Mucosa of descending colon (tissue), 3 donors: Measurements from ENCODE around the gene KLRK1. TPM values are rescaled to one million over a fixed set of nuclear protein-coding genes. Genes with fewer than 3 reads are reported as not detected.
A peak's percentile ranks its signal among the peaks of the same experiment; 100 is the strongest.
"Not testable (repeated sequence)": the region's sequence is repeated elsewhere in the genome, so short reads cannot be mapped to it uniquely, and the experiment has no call there.

Source experiments
- ATAC-seq: fragments of 200-7000 bp; cut with Tn5 transposase; one replicate; pipeline ENCODE4 v1.9.1; 2020; ENCODE audit warnings: mild to moderate bottlenecking, moderate library complexity
- DNase-seq, 3 donors: peaks; one replicate each; pipeline ENCODE4 v3.0.0-alpha.2; 2020
- H3K36me3 ChIP-seq: fragments of 200-600 bp; one replicate; pipeline ENCODE4 v1.8.0; 2021; ENCODE audit warnings: low read depth, mild to moderate bottlenecking
- H3K4me1 ChIP-seq: fragments of 200-600 bp; one replicate; pipeline ENCODE4 v1.8.0; 2021; ENCODE audit warnings: low read depth, mild to moderate bottlenecking
- H3K4me3 ChIP-seq: fragments of 200-600 bp; one replicate; pipeline ENCODE4 v1.8.0; 2021; ENCODE audit warnings: mild to moderate bottlenecking
- H3K9me3 ChIP-seq: fragments of 200-600 bp; one replicate; pipeline ENCODE4 v1.8.0; 2021; ENCODE audit warnings: mild to moderate bottlenecking
- CTCF ChIP-seq: fragments of 200-600 bp; IDR thresholded peaks from one replicate; pipeline ENCODE4 v1.8.0; 2022; ENCODE audit warnings: antibody characterized with exemption, mild to moderate bottlenecking
- intact Hi-C, 2 donors: fragments of 100-400 bp; cut with DNase I in 1 of 2; cut with micrococcal nuclease in 1 of 2; formaldehyde crosslinking; loops; one replicate each; pipeline versions ENCODE4 v1.11.0 to v1.11.1; 2022; cut with DNase I, micrococcal nuclease
- total RNA-seq, 3 donors: library from RNA; stranded (reverse); fragmentation: NEBNext Ultra II Directional in 2 of 3; extraction: Animal tissue kit (Norgen Biotek cat#: 25700) in 2 of 3; gene quantifications; one replicate each; pipeline versions ENCODE4 v1.2.1 to v1.2.4, GENCODE V29; 2021 to 2023
- donor health status: DM: no; HTN: no; CAD: no; lungs with moderate emphysema.
- donor health status: DM: no; HTN: no; CAD: no.
- donor health status: DM: no; HTN: yes; CAD: no.

KLRK1 gene
- total RNA-seq, 3 donors from 2014 or later = 3.9 to 4.5 (median 4.4) TPM

DNA sequence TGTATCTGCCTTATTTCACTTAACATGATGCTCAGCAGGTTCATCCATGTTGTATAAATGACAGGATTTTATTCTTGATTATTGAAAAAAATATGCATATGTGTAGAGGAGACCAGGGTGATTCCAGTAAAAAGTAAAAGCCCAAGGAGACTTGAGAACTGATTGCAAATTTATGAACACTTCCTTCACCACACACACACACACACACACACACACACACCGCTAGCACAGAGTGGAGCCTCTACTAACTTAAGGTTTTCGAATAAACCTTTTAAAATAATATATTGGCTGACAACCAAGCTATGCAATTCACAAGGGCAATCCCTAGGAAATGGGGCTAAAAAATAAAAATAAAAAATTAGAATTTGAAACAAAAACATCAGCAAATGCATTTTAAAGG is 8.3 kb upstream of the KLRK1 start:
- Histone ChIP-seq H3K4me3 (no peak overlapping the region), H3K4me1 (peaks cover 15% of the 10 kb centered on the region), H3K36me3 (no peaks in the 10 kb centered on the region), H3K9me3 (no peaks in the 10 kb centered on the region)
- ATAC-seq (no peak), DNase-seq (no peak)
- TF ChIP-seq CTCF = no peak
- intact Hi-C loops = no loop called here

DNA sequence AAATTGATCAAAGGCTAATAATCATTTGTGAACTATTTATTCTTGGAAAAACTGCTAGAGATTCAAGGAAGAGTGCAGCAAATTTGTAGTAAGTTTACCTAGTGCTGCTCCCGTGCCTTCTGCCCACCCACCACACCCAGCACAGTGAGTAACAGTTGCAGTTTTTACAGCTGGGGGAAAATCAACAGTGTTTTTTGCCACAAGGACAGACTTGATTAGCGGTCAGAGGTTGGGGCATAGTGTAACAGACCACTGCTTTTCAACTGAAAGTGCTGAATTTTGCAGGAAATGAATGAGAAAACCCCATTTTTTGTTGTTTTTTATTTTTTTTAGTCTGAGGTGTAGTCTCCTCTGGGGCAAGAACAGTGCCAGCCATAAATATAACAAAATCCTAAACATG is 7.5 kb upstream of the KLRK1 start:
- DNase-seq = no peak
- peaks cover 15% of the 10 kb centered on the region for H3K4me1 ChIP-seq
- intact Hi-C loops = no loop called here
- no peak for TF ChIP-seq CTCF
- H3K9me3 ChIP-seq = no peaks in the 10 kb centered on the region
- ATAC-seq = peak; percentile 47
- H3K36me3 ChIP-seq = no peaks in the 10 kb centered on the region
- no peak overlapping the region for H3K4me3 ChIP-seq

DNA sequence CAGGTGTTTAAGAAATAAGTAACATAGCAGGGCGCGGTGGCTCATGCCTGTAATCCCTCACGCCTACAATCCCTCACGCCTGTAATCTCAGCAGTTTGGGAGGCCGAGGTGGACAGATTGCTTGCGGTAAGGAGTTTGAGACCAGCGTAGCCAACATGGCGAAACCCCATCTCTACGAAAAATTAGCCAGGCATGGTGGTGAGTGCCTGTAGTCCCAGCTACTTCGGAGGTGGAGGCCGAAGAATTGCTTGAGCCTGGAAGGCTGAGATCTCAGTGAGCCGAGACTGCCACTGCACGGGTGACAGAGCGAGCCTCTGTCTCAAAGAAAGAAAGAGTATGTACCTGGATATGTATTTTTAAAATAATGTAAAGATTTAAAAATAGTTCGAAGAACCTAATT is 6.3 kb upstream of the KLRK1 start:
- H3K9me3 ChIP-seq, H3K36me3 ChIP-seq, ATAC-seq, DNase-seq, intact Hi-C loops, H3K4me3 ChIP-seq: not testable (repeated sequence)
- peaks cover 15% of the 10 kb centered on the region for H3K4me1 ChIP-seq

DNA sequence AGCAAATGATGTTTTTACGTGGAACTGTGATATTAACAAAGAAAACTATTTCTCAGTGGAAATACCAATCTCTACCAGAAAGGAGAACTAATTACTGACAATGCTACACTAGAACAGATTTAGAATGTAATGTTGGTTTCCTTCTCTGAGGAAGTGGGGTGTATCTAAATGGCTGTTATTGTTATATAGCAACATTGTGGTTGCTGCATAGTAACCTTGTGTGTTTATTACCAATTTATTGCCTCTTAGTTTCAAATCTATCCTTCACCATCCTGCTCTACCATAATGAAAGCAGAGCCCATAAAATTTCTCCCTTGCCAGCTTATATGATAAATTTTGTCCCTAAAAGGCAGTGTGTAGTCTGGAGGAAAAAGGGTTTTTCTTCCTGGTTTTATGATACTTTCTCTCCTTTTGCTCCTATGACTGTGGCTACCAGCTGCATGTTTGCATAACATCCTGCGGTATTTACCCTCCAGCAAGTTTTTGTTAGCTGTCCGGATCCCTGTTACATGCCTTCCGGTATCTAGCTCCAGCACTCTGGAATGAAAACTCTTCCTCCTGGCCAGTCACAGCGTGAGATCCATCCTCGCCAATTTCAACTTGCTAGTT is 5.7 kb upstream of the KLRK1 start:
- no peak overlapping the region for H3K4me3 ChIP-seq
- peaks cover 15% of the 10 kb centered on the region for H3K4me1 ChIP-seq
- no peaks in the 10 kb centered on the region for H3K36me3 ChIP-seq
- TF ChIP-seq CTCF = no peak
- ATAC-seq (peak; percentile 92), DNase-seq (peak in 1 of 3 donors; percentile 53)
- intact Hi-C loops = no loop called here
- H3K9me3 ChIP-seq = no peaks in the 10 kb centered on the region

DNA sequence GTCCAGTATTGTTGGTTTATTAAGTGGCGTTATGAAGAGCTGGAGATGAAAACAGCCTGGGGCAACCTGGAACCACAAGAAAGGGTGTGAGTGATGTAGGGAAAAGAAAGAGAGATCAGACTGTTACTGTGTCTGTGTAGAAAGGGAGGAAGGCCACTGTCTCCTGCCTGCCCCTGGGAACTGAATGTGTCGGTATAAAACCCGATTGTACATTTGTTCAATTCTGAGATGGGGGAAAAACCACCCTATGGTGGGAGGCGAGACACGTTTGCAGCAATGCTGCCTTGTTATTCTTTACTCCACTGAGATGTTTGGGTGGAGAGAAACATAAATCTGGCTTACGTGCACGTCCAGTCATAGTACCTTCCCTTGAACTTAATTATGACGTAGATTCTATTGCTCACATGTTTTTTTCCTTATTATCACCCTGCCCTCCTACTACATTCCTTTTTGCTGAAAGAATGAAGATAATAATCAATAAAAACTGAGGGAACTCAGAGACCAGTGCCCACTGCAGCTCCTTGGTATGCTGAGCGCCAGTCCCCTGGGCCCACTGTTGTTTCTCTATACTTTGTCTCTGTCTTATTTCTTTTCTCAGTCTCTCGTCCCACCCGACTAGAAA is 4.8 kb upstream of the KLRK1 start:
- H3K4me1 ChIP-seq = peaks cover 15% of the 10 kb centered on the region
- H3K9me3 ChIP-seq, H3K4me3 ChIP-seq, H3K36me3 ChIP-seq, DNase-seq, ATAC-seq, intact Hi-C loops: not testable (repeated sequence)

GRCh38 chr12:10393291-10393690 is 3.5 kb upstream of the KLRK1 start:
- no peak for TF ChIP-seq CTCF
- no peak for ATAC-seq
- peaks cover 15% of the 10 kb centered on the region for H3K4me1 ChIP-seq
- no peak overlapping the region for H3K4me3 ChIP-seq
- no peaks in the 10 kb centered on the region for H3K9me3 ChIP-seq
- no peaks in the 10 kb centered on the region for H3K36me3 ChIP-seq
- DNase-seq = no peak
- intact Hi-C loops = no loop called here
